GM18517 (cell line): ENCODE measurements around the gene PLEKHG4B.
"Not testable (repeated sequence)": the region's sequence is repeated elsewhere in the genome, so short reads cannot be mapped to it uniquely, and the experiment has no call there.

Experiments
- ATAC-seq: cut with Tn5 transposase; IDR thresholded peaks from one replicate; pipeline ENCODE4 v1.9.1; 2021; ENCODE audit warnings: mild to moderate bottlenecking, moderate library complexity; ENCODE audit not compliant: unreplicated experiment

Gene PLEKHG4B

GRCh38 chr5:154826-155225 lies 62.9 kb downstream of the PLEKHG4B start:
- no peak for ATAC-seq

DNA sequence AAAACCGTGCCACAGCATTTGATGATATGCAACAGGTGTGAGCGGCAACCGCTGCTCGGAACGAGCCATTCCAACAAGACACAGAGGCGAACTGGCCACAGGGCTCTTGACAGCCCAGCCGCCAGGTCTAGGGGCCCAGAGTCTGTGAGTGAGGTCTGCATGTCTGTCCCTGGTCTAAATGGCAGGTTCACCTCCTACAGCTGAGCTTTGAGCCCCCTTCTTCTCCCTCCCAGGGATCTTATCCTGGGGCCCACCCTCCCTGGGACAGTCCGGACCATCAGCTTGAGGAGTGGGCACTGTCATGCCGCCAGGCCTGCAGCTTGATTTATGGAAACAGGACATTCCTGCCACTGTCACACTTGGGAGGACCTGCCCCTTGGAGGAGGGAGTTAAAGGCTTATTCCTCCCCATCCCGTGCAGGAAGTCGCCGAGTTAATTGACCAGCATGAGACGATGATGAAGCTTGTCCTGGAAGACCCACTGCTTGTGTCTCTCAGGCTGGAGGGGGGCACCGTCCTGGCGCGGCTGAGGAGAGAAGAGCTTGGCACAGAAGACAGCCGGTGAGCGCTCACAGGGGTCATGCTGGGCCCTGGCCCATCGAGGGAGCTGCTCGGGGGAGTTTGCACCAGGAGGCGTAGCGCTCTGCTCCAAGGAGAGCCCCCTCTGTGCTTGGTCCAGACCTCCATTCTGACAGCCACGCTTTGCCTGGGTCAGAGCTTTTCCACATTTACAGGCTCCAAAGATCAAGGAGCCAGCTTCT lies 63.9 kb downstream of the PLEKHG4B start:
- ATAC-seq: no peak

DNA sequence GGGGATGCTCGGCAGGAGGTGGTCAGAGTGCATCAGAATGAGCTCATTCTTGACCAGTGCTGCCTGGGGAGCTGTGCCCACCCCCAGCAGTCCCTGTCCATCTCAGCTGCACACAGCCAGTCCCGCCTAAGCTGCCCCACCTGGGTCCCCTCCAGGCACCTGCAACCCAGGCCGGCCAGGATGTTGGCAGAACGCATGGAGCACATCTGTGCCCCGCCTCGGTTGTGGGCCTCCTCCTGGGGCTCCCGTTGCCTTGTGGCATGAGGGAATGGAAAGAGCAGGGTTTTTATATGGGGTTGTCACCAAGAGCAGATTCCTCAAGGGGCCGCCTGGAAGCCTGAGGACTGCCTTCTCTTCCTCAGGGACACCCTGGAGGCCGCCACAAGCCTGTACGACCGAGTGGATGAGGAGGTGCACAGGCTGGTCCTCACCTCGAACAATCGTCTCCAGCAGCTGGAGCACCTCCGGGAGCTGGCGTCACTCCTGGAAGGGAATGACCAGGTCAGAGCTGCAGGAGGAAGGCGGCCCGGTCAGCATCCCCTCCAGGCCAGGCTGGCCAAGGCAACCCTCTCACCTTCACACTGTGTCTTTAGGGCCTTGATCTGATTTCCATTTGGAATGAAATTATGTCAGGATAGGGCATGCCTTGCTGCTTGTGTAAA lies 64.6 kb downstream of the PLEKHG4B start:
- no peak for ATAC-seq

DNA sequence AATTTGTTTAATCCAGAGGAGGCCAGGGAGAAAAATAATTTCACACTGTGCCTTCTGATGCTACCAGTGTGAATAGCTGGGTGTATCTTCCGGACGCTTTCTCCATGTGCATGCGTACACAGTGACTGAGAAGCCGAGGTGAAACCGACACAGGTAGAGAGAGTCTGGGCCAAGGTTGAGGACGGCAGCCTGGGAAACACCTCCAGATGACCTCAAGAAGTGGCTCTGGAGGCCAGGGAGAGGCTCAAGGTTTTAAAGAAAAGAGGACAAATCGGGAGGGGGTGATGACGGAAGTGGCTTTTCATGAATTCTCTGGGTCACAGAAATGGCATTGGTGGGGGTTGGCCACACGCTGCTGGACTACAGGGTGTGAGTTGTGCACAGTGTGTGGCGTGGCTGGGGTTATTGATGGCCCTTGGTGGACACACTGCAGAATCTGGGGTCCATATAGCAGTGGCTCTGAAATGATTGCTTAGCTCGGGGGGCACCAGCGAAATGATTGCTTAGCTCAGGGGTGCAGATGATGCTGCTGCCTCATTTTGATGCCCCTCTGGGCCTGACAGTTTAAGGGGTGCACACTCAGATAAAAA lies 65.3 kb downstream of the PLEKHG4B start:
- ATAC-seq: no peak

DNA sequence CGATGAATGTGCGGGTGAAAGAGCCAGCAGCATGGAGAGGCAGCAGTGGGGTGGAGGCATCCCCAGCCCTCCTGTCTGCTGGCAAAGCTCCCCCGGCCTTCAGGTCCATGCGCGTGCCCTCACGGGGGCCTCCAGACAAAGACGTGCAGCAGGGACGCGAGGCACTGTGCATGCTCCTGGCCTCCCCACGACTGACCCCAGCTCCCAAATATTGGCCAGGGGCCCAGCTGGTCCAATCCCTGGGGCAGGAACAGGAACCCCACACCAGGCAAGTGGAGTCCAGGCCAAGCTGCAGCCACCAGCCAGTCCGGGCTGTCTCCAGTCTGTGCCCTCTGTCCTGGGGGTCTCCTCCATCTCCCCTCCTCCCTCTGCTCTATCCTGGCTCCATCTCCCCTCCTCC lies 65.8 kb downstream of the PLEKHG4B start:
- no peak for ATAC-seq

GRCh38 chr5:158807-159447 lies 67.0 kb downstream of the PLEKHG4B start:
- no peak for ATAC-seq

DNA sequence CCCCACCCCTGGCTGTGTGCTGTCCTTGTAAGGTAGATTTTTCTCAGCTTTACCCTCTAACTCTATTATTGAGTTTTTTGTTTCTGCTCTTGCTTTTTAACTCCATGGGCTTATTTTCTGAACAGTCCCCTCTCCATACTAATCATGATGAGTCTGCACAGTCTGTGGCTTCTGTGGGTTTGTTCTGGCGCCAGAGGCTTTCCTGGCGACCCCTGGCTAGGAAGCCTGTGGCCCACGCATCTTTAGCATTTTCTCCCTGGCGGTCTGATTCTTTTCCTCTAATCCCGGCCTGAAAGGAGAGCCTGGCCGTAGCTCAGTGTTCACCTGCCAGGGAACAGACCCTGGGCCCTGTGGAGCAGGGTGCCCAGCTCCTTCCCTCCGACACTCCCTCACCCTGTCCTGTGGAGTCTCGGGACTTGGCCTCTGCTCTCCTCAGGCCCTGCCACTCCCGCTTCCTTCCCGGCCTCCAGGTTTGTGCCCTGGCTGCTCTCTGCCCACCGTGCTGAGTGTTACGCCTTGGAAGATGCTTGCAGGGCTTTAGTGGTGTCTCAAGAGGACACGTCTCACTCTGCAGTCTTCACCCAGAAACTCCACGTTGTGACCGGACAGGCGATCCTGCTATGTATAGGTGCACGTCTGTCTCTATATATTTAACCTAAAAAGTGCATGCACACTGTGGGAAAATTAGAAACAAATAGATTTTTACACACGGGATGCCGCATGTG lies 67.6 kb downstream of the PLEKHG4B start:
- ATAC-seq: no peak

GRCh38 chr5:160173-160510 lies 68.2 kb downstream of the PLEKHG4B start:
- ATAC-seq: no peak

- no peak for ATAC-seq
These were observed 69.2 kb downstream of the PLEKHG4B start for GRCh38 chr5:160921-161802.

- ATAC-seq: no peak
These were observed 69.8 kb downstream of the PLEKHG4B start for GRCh38 chr5:161803-162110.

DNA sequence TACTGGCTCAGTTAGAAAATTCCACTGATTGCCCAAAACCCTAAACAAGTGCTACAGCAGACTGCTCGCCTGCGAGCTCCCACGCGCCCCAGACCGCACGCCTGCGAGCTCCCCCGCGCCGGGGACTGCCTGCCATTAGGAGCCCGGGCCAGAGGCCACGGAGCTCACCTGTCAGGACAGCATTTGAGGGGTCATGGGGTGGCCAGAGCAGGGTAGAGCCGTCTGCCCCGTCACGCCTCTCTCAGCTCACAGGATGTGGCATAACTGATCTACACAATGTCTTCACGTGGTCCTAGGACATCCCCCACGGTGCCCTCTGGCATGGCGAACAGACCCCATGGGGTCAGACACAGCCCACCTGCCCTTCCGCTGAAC lies 70.2 kb downstream of the PLEKHG4B start:
- no peak for ATAC-seq

- ATAC-seq: no peak
These were observed 70.8 kb downstream of the PLEKHG4B start for GRCh38 chr5:162565-163337.

- ATAC-seq: no peak
These were observed 71.3 kb downstream of the PLEKHG4B start for GRCh38 chr5:163338-163620.

GRCh38 chr5:163841-164240 lies 71.9 kb downstream of the PLEKHG4B start:
- no peak for ATAC-seq

- no peak for ATAC-seq
These were observed 72.3 kb downstream of the PLEKHG4B start for GRCh38 chr5:164244-164643.

- not testable (repeated sequence) for ATAC-seq
These were observed 72.8 kb downstream of the PLEKHG4B start for GRCh38 chr5:164783-165182.

- ATAC-seq: no peak
These were observed 74.7 kb downstream of the PLEKHG4B start for GRCh38 chr5:166441-167372.

DNA sequence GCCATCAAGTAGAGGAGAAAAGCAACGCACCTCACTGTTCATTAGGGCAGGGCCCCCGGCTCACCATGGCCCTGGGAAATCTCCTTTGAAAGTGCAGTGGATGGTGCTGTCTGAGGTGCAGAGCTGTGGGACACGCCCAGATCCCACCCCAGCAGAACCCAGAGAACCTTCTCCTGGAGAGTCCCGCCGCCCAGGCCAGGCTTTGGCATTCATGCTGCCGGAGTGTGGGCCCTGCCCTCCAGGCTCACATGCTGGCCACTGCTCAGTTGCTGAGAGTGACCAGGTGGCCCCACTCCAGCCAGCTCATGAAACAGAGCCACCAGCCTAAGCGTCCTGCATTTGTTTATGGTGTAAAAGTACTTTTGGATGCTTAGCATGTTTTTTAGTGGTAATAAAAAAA lies 75.5 kb downstream of the PLEKHG4B start:
- no peak for ATAC-seq
